22Rv1 (cell line): ENCODE results near the gene CXCL1.

Source experiments
- H3K27ac ChIP-seq: fragments of 450-650 bp; 2 replicates; pipeline ENCODE4 v1.5.1; 2017
- CTCF ChIP-seq: fragments of 450-650 bp; IDR thresholded peaks from 2 replicates; pipeline ENCODE4 v1.5.1; 2017; ENCODE audit warnings: mild to moderate bottlenecking
- ZFX ChIP-seq: fragments of 450-650 bp; IDR thresholded peaks from 2 replicates; pipeline ENCODE4 v1.6.1; 2017; ENCODE audit warnings: antibody characterized with exemption, borderline replicate concordance

Gene CXCL1

GRCh38 chr4:73831569-73831968 is 37.6 kb upstream of the CXCL1 start:
- no peak overlapping the region for H3K27ac ChIP-seq
- no peak for TF ChIP-seq CTCF
- no peak for TF ChIP-seq ZFX

- TF ChIP-seq ZFX (no peak), CTCF (no peak)
- no peak overlapping the region for H3K27ac ChIP-seq
These were observed 36.4 kb upstream of the CXCL1 start for GRCh38 chr4:73832651-73833237.

GRCh38 chr4:73836373-73837279 is 32.6 kb upstream of the CXCL1 start, which contains the start of gene CXCL6:
Gene CXCL6, plus strand, starts transcription at chr4:73836678. Its CDS starts 73 bp downstream, at chr4:73836751.
- H3K27ac ChIP-seq = no peak within 1 kb of the TSS
- TF ChIP-seq ZFX = no peak
- no peak for TF ChIP-seq CTCF

- H3K27ac ChIP-seq = no peak overlapping the region
- no peak for TF ChIP-seq ZFX
- no peak for TF ChIP-seq CTCF
These were observed 30.1 kb upstream of the CXCL1 start for GRCh38 chr4:73839071-73839470.

DNA sequence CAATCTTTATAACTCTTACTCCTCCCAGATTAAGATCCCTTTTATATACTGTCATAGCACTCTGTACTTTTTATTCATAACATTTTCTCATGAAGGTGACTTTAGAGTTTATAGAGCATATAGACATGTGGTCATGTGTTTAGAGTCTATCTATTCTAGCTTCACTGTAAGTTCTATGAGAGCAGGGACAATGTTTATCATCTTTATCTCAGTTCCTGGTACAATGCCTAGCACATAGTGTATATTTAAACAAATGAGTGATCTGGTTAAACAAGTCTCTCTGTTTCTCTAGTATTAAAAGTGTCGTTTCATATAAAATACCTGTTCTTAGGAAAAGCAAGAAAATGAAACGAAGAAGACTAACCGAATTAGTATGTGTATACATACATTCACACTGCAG is 29.5 kb upstream of the CXCL1 start:
- no peak for TF ChIP-seq ZFX
- TF ChIP-seq CTCF = no peak

GRCh38 chr4:73841243-73841925 is 27.8 kb upstream of the CXCL1 start:
- TF ChIP-seq CTCF = no peak
- TF ChIP-seq ZFX = no peak
- no peak overlapping the region for H3K27ac ChIP-seq

More for the DNA sequence above, 29.5 kb upstream of the CXCL1 start:
- H3K27ac ChIP-seq = no peak overlapping the region
